Sigmoid colon (tissue), 4 donors: ENCODE data around the gene TRIP10.

Source experiments
- EP300 ChIP-seq, 4 donors: sonication (generic); formaldehyde crosslinking; IDR thresholded peaks; one replicate each; pipeline ENCODE4 v1.6.1; 2017; ENCODE audit warnings: antibody characterized with exemption in 4 of 4
- TF ChIP-seq, protein P1 (sequence below), 4 experiments: fragments of 450-650 bp in 3 of 4; fragments of 200-600 bp in 1 of 4; IDR thresholded peaks; one replicate each; pipeline ENCODE4 v1.5.1; 2016 to 2019; ENCODE audit warnings: antibody characterized with exemption in 4 of 4, mild to moderate bottlenecking in 3 of 4, moderate library complexity in 2 of 4

DNA sequence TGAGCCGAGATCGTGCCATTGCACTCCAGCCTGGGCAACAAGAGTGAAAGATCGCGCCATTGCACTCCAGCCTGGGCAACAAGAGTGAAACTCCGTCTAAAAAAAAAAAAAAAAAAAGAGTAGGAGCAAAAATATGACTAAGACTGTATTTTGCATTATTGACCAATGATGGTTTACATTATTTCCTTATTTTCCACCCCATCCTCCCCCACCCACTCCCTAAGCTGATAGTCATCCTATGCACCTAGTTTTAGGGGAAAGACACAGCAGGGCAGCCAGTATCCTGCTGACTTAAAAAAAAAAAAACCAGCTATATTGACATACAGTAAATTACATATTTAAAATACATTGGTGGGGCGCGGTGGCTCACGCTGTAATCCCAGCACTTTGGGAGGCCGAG, 58.2 kb downstream of the TRIP10 start:
- TF ChIP-seq, protein P1, sequence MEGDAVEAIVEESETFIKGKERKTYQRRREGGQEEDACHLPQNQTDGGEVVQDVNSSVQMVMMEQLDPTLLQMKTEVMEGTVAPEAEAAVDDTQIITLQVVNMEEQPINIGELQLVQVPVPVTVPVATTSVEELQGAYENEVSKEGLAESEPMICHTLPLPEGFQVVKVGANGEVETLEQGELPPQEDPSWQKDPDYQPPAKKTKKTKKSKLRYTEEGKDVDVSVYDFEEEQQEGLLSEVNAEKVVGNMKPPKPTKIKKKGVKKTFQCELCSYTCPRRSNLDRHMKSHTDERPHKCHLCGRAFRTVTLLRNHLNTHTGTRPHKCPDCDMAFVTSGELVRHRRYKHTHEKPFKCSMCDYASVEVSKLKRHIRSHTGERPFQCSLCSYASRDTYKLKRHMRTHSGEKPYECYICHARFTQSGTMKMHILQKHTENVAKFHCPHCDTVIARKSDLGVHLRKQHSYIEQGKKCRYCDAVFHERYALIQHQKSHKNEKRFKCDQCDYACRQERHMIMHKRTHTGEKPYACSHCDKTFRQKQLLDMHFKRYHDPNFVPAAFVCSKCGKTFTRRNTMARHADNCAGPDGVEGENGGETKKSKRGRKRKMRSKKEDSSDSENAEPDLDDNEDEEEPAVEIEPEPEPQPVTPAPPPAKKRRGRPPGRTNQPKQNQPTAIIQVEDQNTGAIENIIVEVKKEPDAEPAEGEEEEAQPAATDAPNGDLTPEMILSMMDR (IDR thresholded peaks at IDR 0.05), result no peak
- TF ChIP-seq EP300 (IDR thresholded peaks at IDR 0.05), result no peak
